CD4-positive, alpha-beta T cell treated with Interferon gamma for 1 hour (primary cell): Measurements from ENCODE around the gene LRRIQ4.

Experiments used
- DNase-seq: peaks from one replicate; pipeline ENCODE4 v3.0.0-alpha.2; 2020

The LRRIQ4 gene

DNA sequence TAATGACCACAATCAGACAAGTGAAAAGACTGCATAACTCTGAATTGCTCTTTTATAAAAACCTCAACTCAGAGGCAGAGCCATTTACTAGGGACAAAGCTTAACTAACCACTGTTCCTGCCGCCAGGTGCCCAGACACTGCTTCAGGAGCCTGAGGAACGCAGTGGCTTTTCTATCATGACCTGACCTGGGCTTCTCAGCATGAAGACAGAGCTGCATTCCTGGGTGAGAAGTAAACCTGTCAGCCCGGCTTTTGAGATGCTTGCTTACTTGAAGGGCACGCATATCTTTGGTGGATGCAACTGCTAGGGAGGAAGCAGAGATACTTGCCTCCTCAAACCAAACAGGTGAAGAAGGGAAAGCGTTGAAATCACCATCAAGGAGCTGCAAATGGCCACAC, 49.2 kb downstream of the LRRIQ4 start:
- DNase-seq = no peak

DNA sequence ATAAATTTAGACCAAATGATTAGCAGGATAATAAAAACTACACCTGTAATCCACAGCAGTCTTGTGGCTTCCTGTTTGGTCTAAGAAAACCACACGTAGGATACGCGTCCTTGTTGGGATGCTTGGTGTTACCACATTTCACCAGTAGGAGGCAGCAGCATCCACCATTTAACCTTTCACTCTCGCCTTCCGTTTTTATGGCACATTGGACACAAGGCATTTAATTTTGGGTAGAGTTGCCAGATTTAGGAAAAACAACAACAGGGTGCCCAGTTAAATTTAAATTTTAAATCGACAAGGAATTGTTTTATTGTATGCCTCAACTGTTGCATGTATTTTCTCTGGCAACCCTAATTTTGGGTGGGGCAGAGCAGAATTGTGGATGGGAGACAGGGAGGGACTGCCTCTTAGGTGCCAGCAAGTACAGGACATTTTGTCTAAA, 50.8 kb downstream of the LRRIQ4 start:
- peak; percentile 65 for DNase-seq

DNA sequence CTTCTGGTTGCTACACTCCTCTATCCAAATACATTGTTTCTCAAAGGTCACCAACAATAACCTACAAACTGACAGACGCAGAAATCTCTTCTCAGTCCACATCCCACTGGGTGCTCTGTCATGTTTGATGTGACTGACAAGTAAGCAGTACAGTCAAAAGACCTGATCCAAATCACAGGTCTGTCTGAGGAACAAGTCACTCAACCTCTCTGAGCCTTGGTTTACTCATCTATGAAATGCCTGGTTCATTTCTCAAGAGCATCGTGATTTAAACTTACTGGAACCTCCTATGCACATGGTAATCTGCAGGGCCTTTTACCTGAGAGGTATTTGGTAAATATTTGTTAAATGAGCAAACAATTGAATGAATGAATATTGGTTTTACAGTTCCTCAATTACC, 51.6 kb downstream of the LRRIQ4 start:
- DNase-seq = no peak

DNA sequence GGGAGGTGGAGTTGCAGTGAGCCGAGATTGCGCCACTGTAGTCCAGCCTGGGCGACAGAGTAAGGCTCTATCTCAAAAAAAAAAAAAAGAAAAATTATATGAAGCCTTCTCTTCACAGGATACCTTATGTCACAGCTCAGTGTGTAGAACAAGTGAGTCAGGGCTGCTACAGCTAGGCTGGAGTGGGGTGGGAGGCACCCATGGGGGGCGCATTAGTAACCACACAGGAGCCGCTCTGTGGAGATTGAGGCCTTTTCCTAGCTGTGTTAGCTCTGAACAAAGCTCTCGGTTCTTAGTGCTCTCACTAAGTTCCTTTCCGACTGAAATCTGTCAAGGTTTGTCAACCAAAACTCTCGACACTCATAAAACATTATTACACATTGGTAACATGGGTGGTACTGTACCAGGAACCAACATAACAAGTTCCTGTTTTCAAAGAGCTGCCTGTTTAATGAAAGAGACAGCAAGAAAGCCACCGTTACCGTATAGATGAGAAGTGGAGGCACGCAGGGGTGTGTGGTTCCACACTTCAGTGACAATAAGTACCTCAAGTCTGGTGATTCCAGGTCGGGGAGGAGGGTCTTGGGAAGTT, 52.6 kb downstream of the LRRIQ4 start:
- no peak for DNase-seq

DNA sequence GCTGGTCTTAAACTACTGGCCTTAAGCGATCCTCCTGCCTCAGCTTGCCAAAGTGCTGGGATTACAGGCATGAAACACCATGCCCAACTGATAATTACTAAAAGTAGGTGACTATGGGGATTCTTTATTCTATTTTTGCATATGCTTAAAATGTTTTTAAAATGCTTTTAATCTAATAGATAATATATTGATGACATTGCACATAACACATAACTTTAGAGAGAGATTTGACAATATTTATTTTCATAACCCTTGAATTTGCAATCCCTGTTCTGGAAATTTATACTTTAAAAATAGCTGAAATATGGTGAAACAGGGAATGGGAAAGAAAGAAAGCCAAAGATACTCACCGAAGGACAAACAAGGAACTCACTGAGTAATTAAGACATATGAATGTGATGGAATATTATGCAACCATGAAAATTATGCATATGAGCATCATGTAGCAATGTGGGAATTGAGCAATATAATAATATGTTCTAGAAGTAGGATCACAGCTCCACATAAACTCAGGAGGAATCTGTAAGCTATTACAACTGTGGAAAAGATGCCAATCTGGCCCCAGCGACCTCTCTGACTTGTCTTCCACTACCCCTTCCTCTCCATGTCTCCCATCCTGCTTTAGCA, 55.0 kb downstream of the LRRIQ4 start:
- no peak for DNase-seq

DNA sequence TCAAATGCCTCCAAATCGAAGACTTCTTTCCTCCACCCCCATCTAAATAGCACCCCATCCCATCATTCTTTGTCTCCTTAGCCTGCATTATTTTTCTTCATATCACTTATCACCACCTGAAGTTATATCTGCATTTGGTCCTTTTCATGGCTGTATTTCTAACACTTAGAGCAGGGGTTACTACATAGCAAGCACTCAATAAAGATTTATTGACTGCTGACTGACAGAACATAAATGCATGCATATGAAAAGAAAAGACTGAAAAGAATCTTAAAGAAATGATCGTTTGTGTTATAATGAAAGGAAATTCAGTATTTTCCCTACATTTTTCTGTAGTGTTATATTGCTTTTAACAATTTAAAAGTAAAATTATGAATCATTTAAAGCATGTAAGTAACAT, 55.7 kb downstream of the LRRIQ4 start:
- DNase-seq = no peak

DNA sequence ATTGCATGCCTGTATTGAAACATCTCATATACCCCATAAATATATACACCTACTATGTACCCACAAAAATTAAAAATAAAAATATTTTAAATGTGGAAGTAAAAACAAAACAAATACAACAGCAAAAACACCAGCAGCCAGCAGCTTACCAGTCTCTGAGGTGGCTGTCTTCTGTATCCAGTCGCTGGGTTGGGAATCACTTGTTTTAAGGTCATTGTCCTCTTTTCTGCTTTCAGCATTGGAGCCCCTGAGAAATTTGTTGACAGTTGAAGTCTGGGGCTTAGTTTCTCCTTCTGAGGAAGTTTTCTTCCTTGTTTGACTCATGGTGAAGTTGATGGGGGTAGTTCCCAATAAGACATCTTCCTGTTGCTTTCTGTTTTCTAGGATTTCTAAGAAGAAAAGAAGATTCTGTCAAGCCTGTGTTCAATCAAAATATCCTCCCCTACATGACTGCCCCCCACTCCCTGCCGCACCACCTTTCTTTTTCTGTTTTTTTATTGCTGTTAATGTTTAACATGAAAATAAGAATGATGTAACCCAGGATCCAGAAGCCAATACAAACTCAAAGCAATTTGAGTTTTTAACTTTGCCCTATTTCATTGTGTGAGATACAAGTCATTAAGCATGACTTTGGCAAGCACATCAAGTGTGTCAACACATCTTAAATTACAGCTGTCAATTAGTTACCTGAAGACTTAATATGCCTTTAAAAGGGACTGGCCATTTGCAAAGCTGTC, 57.0 kb downstream of the LRRIQ4 start, which contains the start of gene LRRC31:
Gene LRRC31, minus strand, starts transcription at position 452 of the 737 bp plus-strand sequence. Its CDS starts 128 bp downstream, at position 324.
- no peak for DNase-seq

DNA sequence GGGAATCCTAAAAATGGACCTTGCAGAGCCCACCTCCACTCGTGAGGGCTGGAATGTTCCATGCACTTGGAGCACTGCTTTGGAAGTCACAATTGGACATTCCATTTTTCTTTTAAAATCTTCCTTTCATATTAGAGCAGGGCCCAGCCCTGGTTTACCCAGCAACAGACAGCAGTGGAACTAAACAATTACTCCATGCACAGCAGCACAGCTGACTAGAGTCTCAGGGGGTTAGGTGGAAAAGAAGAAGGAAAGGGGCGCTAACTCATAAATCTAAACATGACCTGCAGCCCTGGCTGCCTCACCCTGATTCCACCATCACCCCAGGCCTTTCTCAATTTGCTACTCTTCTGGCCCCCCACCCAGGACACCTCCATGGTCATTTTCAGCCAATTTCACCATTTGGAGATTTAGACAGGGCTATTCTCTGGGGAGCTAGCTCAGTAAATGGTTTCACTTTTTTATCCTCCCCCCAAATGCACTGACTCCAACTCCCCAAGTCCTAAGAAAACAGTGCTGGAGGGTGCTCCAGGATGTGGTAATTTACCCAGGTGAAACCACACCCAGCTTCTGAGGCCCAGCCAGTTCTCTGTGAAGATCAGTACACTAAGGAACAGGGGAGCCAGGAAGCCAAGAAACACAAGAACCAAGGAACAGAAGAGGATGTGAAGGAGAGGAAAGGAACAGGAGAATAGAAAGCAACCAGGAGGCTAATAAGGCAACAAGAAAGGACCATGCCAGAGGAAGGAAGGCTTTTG, 58.6 kb downstream of the LRRIQ4 start:
- no peak for DNase-seq

DNA sequence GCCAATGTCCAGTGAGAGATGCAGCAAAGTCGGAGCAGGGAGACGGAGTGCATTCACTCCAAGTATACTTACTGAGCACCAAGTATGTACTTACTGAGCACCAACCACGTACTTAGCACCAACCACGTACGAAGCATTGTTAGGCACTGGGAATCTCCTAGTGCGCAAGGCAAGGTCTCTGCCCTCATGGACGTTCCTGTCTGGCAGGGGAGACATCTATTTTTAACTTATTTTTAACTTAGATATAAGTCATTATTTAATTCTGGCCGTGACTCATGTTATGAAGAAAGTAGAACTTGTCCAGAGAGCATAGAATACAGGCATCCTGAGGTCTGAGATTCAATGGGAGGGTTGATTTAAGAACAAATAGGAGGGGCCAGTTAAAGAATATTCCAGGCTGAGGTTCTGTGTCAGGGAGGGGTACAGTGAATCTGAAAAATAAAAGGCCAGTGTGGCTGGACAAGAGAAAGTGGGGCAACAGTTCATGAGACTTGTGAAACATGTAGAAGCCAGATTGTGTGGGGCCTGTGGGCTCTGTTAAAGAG, 66.4 kb downstream of the LRRIQ4 start:
- no peak for DNase-seq

DNA sequence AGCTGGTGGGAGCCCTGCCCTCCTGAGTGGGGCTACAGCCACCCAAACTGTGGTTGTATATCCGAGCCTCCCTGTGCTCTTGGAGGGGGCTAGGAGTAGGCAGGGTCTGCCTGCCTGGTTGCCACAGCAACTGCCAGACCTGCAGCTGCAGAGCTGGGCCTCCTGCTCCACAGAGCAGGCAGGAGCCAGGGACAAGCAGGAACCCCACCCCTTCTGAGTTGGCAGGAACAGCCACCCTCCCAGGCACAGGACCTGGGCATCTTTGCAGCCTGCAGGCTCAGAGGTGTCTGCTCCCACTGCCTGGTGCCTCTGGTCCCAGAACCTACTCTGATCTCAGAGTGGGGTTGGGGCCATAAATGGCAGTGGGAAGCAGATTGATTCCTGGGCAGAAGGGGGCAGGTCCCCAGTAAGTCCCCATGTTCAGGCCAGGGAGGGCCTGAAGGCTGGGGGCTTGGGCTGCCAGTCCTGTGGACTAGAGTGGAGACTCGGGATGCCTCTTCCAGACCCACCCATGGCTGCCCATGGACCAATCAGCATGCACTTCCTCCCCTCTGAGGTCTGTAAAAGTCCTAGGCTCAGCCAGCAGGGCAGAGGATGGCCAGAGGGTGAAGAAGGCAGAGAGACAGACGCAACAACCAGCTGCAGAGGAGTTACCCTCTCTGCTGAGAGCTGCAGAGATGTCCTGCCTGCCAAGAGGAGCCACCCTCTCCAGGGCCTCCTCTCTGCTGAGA, 67.3 kb downstream of the LRRIQ4 start:
- DNase-seq = no peak

DNA sequence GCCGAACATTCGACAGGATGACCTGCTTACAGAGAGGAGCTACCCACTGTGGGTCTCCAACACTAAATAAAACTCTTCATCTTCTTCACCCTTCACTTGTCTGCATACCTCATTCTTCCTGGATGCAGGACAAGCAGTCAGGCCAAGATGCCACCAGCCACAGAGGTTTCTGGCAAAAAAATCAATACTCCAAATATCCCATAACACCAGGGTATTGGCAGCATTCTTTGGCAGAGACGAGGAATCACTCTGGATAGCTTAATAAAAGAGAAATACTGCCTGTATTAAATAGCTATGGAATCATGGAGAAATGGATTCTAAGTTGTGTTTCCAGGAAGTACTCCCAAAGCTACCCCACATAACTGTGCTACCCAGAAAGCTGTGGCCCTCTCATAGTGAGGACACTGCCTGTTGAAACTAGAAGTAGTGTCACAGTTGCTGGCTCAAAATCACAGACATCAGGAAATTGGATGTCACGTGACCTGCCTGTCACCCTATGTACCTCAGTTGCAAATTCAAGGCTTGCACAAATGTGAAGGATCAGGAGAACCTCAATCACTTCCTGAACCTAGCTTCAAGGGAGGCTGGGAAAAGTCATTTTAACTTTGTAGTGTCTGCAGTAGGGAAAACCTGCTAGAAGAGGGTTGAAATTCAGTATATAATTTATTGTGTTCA, 68.0 kb downstream of the LRRIQ4 start:
- DNase-seq = no peak

DNA sequence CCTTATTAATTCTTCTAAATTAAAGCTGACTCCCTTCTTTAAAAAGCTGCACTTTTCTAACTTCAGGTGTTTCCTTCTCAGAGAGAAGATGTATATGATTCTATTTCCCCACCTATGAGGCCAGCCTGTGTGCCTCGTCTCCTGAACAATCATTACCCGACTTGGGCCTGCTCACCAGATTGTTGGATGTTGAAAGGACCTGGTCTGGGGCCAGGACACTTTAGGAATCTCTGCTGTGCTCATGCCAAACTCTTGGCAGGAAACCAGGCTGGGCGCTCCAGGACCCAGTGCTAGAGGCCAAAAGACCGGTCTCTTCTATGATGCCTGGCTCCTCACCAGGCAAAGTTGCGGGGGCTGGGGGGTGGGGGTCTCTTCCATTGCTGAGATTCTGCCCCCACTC, 74.0 kb downstream of the LRRIQ4 start:
- DNase-seq = no peak
